Amniotic epithelial cell (primary cell): Measurements from ENCODE around the gene GLYR1.

ENCODE experiments used
- DNase-seq: peaks from one replicate; pipeline ENCODE4 v3.0.0-alpha.2; 2010; ENCODE audit warnings: low read depth

GLYR1 gene

GRCh38 chr16:4847774-4848587 is 893 bp upstream of the GLYR1 start:
- peak; percentile 41 for DNase-seq

GRCh38 chr16:4846503-4846900 is 586 bp downstream of the GLYR1 start:
- peak; percentile 61 for DNase-seq

- no peak for DNase-seq
Observed at GRCh38 chr16:4840984-4841383, 6.1 kb downstream of the GLYR1 start.

- DNase-seq = no peak
Observed at GRCh38 chr16:4839942-4840341, 7.1 kb downstream of the GLYR1 start.

GRCh38 chr16:4837733-4838501 is 9.2 kb downstream of the GLYR1 start:
- DNase-seq = no peak

GRCh38 chr16:4836727-4837126 is 10.4 kb downstream of the GLYR1 start:
- no peak for DNase-seq

GRCh38 chr16:4833584-4833983 is 13.5 kb downstream of the GLYR1 start:
- DNase-seq = no peak

- DNase-seq = no peak
Observed at GRCh38 chr16:4832698-4833343, 14.3 kb downstream of the GLYR1 start.

- no peak for DNase-seq
Observed at GRCh38 chr16:4831616-4832015, 15.5 kb downstream of the GLYR1 start.

GRCh38 chr16:4830408-4830807 is 16.7 kb downstream of the GLYR1 start:
- DNase-seq = no peak

GRCh38 chr16:4828567-4829321 is 18.3 kb downstream of the GLYR1 start:
- DNase-seq = no peak

- no peak for DNase-seq
Observed at GRCh38 chr16:4826980-4827379, 20.1 kb downstream of the GLYR1 start.

- DNase-seq = no peak
Observed at GRCh38 chr16:4826526-4826925, 20.6 kb downstream of the GLYR1 start.

- no peak for DNase-seq
Observed at GRCh38 chr16:4825196-4825595, 21.9 kb downstream of the GLYR1 start.

- DNase-seq = no peak
Observed at GRCh38 chr16:4820652-4821051, 26.4 kb downstream of the GLYR1 start.

GRCh38 chr16:4814542-4815173 is 32.4 kb downstream of the GLYR1 start:
- no peak for DNase-seq

GRCh38 chr16:4814046-4814445 is 33.0 kb downstream of the GLYR1 start:
- DNase-seq = no peak

- no peak for DNase-seq
Observed at GRCh38 chr16:4813251-4814003, 33.7 kb downstream of the GLYR1 start.

GRCh38 chr16:4811773-4812172 is 35.3 kb downstream of the GLYR1 start:
- no peak for DNase-seq

GRCh38 chr16:4811242-4811641 is 35.8 kb downstream of the GLYR1 start:
- no peak for DNase-seq

GRCh38 chr16:4806280-4806679 is 40.8 kb downstream of the GLYR1 start:
- DNase-seq = no peak
